Activated naive CD4-positive, alpha-beta T cell treated with Interleukin-2 at 50 U/mL for 16 hours (primary cell): ENCODE results near the gene AK1.

Source experiments
- DNase-seq: peaks from one replicate; pipeline ENCODE4 v3.0.0-alpha.2; 2020

Gene AK1

GRCh38 chr9:127877566-127877998 is at the start of gene AK1:
Gene AK1, minus strand, starts transcription at chr9:127877675. Its CDS starts 3,058 bp downstream, at chr9:127874617.
- DNase-seq: no peak

- DNase-seq: no peak
These were observed 49.4 kb upstream of the AK1 start for GRCh38 chr9:127926906-127927200.

- no peak for DNase-seq
These were observed 48.8 kb upstream of the AK1 start for GRCh38 chr9:127925959-127926905.

- DNase-seq: no peak
These were observed 47.4 kb upstream of the AK1 start for GRCh38 chr9:127924736-127925444.

GRCh38 chr9:127923771-127924170 is 46.3 kb upstream of the AK1 start:
- no peak for DNase-seq

- no peak for DNase-seq
These were observed 45.6 kb upstream of the AK1 start for GRCh38 chr9:127923046-127923445.

GRCh38 chr9:127921557-127922120 is 44.2 kb upstream of the AK1 start:
- peak; percentile 82 for DNase-seq

GRCh38 chr9:127920794-127921193 is 43.3 kb upstream of the AK1 start:
- no peak for DNase-seq

GRCh38 chr9:127919253-127919815 is 41.9 kb upstream of the AK1 start:
- DNase-seq: peak; percentile 52

GRCh38 chr9:127918183-127919107 is 41.0 kb upstream of the AK1 start:
- DNase-seq: no peak

GRCh38 chr9:127917603-127918002 is 40.1 kb upstream of the AK1 start:
- DNase-seq: no peak

GRCh38 chr9:127916720-127917581 is 39.5 kb upstream of the AK1 start, which contains the start of gene ST6GALNAC4:
Gene ST6GALNAC4, minus strand, starts transcription at chr9:127917041. Its CDS starts 622 bp downstream, at chr9:127916419.
- DNase-seq: peak; percentile 95

- DNase-seq: peak; percentile 7
These were observed 38.6 kb upstream of the AK1 start for GRCh38 chr9:127915801-127916719.

GRCh38 chr9:127915325-127915752 is 37.9 kb upstream of the AK1 start:
- peak; percentile 11 for DNase-seq

- DNase-seq: no peak
These were observed 36.2 kb upstream of the AK1 start for GRCh38 chr9:127913682-127914081.

GRCh38 chr9:127912882-127913281 is 35.4 kb upstream of the AK1 start:
- DNase-seq: no peak

GRCh38 chr9:127912296-127912695 is 34.8 kb upstream of the AK1 start:
- DNase-seq: no peak

- no peak for DNase-seq
These were observed 33.2 kb upstream of the AK1 start for GRCh38 chr9:127910613-127911205.

- DNase-seq: no peak
These were observed 32.4 kb upstream of the AK1 start for GRCh38 chr9:127909839-127910273.

GRCh38 chr9:127908660-127908926 is 31.1 kb upstream of the AK1 start:
- DNase-seq: no peak
